Esophagus mucosa (tissue), 1 donor: ENCODE data around the gene LPCAT3. TPM values are rescaled to one million over a fixed set of nuclear protein-coding genes. Genes with fewer than 3 reads are reported as not detected.

Source experiments
- ATAC-seq: fragments of 200-7000 bp; cut with Tn5 transposase; one replicate; pipeline ENCODE4 v1.9.1; 2020
- total RNA-seq: library from RNA; stranded (reverse); gene quantifications from one replicate; pipeline ENCODE4 v1.2.4, GENCODE V29; 2023
- donor health status: DM: yes; HTN: yes; CAD: no.

The LPCAT3 gene
- total RNA-seq, 1 donor from 2014 or later: 40.3 TPM

DNA sequence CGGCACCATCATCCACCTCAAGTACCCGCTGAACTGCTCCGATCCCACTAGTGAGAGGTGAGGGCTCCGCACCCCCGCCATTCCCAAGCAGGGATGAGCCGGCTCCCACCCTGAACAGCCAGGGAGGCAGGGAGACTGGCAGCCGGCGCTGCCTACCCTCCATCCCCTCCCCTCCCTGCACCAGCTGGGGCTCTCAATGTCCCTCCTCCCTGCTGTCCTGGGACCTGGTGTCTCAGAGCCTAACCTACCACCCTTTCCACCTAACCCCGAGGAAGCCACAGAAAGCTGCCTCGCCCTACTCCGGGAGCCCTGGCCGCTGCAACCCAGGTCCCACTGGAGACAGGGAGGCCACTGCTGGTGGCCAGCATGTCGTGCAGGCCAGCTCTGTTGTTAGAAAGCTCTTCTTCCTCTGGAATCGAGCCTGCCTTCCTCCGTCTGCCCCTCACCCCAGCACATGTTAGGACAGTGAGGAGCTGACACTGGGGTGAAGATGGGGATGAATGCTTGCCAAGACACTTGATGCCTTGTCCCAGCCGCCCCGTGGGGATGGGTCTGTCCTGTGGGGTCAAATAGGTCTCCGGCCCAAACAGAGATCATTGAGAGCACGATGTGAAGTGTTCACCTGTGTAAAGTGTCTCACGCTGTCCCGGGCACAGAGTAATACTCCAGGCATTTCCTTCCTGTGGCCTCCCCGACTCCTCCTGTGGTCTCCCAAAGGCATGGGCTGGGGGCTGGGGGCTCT, 66.0 kb downstream of the LPCAT3 start:
- ATAC-seq: no peak

DNA sequence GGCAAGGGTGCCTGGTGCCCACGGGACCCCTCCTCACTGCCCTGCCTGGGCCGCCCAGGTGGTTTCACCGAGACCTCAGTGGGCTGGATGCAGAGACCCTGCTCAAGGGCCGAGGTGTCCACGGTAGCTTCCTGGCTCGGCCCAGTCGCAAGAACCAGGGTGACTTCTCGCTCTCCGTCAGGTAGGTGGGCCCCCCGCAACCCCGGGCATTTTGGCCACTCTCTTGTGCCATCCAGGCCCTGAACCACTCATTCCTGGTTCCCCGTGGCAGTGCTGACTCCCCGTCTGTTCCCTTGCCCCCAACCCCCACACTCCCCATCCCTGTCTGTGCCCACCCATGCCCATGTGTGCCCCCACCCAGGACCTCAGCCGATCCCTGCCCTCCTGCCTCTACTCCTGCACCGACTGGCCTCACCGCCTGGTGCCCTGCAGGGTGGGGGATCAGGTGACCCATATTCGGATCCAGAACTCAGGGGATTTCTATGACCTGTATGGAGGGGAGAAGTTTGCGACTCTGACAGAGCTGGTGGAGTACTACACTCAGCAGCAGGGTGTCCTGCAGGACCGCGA, 66.6 kb downstream of the LPCAT3 start:
- ATAC-seq: no peak

DNA sequence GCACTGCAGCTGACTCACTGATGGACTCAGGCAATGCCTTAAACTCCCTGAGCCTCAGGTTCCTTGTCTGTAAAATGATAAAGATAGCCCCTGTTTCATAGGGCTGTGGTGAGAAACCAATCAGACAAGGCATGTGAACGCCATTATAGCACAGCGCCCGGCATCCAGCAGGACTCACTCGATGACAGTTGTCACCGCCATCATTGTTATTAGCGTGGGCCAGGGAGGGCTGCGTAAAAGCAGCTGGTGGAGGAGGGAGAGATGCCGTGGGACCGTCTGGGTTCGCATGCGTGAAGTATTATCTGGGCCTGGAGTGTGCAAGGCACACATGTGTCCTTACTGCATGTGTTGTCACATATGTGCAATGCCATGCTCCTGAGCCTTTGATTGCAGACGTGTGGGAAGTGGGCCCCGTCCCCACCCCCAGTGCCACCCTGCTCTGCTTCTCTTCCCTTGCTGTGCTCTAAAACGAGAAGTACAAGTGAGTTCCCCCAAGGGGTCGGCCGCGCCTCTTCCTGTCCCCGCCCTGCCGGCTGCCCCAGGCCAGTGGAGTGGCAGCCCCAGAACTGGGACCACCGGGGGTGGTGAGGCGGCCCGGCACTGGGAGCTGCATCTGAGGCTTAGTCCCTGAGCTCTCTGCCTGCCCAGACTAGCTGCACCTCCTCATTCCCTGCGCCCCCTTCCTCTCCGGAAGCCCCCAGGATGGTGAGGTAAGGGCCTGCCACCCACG, 67.3 kb downstream of the LPCAT3 start, which contains the start of gene PTPN6:
TSS of gene PTPN6 (plus strand) at position 546 of the 730 bp plus-strand sequence. CDS start at position 703, 157 bp downstream.
- no peak for ATAC-seq

DNA sequence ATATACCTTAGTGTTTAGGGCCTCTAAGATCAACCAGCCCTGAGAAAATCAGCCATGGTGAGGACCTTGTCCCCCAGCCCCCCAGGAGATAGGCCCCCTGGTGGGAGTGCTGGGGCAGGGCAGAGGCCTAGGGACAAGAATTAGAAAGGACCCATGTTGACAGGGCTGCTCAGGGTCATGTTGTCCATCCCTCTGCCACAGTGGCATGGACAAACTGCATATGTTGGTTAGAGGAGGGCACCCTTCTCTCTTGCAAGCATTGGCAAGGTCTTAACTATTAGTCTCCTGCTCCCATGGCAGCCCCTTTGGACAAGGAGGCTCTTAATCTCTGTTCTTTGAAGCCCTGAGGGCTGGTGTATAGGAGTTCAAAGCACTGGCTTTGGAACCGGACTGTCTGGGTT, 67.9 kb downstream of the LPCAT3 start:
- ATAC-seq: no peak

DNA sequence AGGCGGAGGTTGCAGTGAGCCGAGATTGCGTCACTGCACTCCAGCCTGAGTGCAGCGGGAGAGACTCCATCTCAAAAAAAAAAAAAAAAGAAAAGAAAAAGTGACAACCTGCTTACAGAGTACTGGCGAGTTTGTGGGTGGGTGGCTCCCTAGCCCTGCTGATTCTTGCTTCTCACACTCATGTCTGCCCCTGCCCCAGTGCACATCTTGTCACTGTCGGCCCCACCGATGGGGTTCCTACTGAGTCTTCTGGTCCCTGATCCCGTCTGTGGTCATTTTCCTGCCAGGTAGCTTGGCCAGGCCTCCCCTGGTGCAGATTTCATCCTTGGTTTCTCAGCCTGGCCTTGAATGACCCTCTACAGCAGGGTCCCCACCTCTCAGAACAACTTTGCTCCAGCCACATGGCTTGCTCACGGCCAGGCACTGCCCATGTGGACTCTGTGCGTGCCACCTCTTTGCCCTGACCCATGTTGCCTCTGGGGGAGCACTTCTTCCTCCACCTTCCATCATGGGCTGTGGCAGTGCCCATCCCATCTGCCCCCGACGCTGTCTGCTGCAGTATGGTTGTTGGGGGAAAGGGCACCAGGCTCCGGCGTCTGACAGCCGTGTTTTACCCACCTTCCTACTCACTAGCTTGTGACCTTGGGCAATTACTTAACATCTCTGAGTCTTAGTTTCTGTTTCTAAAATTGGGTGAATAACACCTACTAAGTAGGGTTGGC, 69.2 kb downstream of the LPCAT3 start:
- ATAC-seq: no peak

DNA sequence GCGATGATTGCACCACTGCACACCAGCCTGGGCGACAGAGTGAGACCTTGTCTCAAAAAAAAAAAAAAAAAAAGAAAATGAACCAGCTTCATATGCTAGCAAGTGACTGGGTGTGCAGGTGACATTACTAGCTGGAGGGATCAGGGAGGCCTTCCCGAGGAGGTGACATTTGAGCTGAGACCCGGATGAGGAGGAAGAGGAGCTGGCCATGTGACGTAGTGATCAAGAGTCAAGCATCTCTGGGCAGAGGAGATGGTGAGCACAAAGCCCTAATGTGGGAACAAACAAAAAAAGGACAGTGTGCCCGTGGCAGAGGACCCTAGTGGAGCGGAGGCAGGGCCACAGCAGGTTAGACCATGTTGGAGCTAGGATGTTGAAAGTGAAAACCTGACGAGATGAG, 70.7 kb downstream of the LPCAT3 start:
- no peak for ATAC-seq

DNA sequence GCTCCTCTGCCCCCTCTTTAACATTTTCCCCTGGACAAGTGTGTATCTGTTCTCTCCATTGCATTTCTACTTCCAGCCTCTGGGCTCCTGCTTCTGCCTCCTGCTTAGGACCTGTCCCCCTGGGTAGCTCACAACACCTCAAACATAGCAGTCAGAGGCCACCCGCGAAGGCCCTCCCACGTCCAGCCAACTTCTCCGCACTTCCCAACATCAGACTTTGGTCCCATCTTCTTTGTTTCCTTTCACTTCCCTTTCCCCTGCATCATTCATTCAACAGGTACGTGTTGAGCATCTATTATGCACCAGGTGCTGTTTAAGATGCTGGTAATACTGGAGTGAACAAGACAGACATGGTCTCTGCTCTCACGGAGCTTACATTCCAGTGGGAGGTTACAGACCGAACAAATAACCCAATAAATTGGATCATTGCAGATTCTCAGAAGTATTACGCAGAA, 71.3 kb downstream of the LPCAT3 start:
- no peak for ATAC-seq

DNA sequence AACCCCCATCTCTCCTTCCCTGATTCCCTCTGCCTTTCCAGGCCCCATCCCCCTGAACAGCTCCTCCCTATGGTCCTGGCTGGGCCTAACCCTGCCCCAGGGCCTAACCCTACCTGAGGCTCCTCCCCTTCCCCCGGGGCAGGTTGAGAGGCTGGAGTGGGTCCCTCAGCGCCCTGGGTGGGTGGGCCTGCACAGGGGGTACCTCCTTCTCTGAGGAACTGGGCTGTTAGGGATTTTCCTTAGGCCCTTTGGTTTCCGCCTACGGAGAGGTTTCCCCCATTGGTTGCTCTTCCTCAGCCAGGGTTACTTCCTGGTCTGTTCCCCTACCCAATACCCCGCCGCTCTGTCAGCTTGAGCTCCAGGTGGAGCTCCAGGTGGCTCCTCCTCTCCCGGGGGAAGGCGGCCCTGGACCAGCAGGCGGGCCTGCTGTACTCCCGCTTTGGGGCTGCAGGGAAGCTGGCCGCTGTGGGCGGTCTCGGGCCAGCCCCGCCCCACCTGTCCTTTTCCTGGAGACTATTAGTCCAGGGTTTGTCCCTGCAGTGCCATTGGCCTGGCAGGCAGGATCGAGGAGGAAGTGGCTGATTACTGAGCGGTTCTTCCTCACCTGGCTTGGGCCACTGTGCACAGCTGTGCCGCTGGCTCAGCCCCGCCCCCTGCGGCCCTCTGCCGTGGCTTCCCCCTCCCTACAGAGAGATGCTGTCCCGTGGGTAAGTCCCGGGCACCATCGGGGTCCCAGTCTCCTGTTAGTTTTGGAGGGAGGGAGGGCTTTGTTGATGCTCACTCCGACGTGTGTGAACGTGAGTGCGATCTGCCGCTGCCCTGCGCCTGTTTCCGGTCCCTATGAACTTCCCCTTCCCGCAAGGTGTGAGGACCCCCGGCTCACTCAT, 72.0 kb downstream of the LPCAT3 start:
- peak; percentile 81 for ATAC-seq

DNA sequence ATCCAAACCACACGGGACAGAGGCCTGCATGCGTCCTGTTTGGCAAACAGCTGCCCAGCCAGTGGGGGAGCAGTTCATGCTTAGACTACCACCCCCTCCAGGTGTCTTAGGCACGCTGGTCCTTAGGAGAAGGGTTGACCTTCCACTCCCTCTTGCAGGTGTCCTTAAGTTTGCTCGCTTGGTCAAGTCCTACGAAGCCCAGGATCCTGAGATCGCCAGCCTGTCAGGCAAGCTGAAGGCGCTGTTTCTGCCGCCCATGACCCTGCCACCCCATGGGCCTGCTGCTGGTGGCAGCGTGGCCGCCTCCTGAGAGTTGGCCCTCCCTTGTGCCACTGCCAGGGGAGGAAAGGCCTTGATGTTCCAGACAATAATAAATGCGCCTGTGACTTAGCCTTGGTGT, 72.7 kb downstream of the LPCAT3 start:
- no peak for ATAC-seq

DNA sequence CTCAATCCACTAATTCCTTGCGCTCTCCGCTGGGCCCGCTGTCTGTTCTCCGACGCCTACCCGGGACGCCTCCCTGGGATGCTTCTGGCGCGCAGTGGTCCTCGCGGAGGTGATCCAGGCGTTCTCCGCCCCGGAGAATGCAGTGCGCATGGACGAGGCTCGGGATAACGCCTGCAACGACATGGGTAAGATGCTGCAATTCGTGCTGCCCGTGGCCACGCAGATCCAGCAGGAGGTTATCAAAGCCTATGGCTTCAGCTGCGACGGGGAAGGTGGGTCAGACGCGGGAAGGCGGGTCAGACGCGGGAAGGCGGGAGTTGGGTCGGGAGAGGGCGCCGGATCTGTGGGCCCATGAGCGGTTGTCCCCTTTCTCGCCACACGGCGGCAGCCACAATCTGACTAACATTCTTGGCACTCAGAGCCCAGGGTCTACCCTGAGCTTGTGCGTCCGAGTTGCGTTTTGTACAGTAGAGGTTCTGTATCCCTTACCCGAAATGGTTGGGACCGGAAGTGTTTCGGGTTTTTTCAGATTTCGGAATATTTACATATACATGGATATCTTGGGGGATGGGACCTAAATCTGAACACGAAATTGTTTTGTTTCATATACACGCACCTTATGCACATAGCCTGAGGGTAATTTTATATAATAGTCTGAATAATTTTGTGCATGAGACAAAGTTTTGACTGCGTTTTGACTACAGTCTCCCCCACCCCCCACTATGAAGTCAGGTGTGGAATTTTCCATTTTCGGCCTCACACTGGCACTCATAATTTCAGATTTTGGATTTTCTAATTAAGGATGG, 73.7 kb downstream of the LPCAT3 start:
- ATAC-seq: peak; percentile 60

DNA sequence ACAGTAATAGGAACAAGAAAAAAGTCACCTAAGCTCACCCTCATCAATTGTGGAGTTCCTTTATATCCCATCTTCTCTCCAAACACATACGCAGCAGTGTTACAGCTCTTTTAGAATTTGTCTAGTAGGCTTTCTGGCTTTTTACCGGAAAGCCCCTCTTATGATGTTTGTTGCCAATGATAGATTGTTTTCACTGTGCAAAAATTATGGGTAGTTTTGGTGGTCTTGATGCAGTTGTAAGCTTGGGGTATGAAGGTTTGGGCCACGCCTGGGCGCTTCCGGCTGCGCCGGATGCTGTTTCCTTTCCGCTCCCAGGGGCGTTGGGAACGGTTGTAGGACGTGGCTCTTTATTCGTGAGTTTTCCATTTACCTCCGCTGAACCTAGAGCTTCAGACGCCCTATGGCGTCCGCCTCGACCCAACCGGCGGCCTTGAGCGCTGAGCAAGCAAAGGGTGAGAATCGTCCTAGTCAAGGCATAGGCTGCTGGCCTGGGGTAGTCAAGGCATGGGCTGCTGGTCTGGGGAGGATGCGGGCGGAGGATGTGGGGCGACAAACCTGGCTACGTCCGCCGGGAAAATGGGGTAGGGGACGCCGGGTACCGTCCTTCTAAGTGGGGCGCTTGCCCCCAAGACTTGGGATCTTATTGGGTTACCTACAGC, 74.4 kb downstream of the LPCAT3 start, which contains the start of the genes C12orf57 and RNU7-1:
TSS of gene C12orf57 (plus strand) at position 301 of the 659 bp plus-strand sequence. CDS start at position 401, 100 bp downstream.
TSS of gene RNU7-1 (plus strand) at position 95 of the 659 bp plus-strand sequence.
- ATAC-seq: peak; percentile 54

DNA sequence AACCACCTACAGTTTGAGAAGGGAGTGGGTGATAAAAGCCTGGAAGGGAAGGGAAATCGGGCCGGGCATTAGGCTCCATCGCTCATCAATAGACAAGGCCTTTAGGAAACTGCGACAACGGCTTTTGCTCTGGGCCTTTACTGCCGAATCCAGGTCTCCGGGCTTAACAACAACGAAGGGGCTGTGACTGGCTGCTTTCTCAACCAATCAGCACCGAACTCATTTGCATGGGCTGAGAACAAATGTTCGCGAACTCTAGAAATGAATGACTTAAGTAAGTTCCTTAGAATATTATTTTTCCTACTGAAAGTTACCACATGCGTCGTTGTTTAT, 74.9 kb downstream of the LPCAT3 start:
- peak; percentile 42 for ATAC-seq

DNA sequence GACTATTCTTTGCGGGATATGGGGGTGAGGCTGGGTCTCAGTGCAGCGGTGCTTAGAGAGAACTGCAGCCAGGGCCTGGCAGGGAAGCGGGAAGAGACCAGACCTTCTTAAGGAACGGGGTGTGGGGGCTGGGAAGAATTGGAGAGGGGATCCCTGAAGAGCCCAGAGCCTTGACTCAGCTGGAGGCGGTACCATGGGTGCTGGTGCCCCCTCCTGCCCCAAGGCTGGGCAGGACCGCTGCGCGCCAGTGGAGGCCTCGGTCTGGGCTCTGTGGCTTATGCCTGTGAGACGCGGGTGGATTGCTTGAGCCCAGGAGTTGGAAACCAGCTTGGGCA, 76.0 kb downstream of the LPCAT3 start:
- no peak for ATAC-seq

DNA sequence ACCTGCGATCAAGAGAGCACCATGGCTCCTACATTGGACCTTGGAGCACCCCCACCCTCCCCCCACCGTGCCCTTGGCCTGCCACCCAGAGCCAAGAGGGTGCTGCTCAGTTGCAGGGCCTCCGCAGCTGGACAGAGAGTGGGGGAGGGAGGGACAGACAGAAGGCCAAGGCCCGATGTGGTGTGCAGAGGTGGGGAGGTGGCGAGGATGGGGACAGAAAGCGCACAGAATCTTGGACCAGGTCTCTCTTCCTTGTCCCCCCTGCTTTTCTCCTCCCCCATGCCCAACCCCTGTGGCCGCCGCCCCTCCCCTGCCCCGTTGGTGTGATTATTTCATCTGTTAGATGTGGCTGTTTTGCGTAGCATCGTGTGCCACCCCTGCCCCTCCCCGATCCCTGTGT, 76.5 kb downstream of the LPCAT3 start:
- no peak for ATAC-seq

DNA sequence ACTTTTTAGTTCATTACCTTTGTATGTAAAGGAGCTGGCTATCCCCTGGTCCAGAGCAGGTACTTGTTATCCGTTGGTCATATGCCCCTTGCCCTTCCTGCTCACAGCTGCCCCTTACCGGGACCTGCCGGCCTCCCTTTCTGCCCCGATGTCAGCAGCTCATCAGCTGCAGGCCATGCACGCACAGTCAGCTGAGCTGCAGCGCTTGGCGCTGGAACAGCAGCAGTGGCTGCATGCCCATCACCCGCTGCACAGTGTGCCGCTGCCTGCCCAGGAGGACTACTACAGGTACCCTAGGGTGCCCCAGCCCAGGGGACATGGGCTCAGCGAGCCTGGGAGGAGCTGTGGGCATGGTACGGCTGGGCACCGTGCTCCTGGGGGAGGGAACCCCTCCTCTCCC, 77.0 kb downstream of the LPCAT3 start:
- no peak for ATAC-seq

DNA sequence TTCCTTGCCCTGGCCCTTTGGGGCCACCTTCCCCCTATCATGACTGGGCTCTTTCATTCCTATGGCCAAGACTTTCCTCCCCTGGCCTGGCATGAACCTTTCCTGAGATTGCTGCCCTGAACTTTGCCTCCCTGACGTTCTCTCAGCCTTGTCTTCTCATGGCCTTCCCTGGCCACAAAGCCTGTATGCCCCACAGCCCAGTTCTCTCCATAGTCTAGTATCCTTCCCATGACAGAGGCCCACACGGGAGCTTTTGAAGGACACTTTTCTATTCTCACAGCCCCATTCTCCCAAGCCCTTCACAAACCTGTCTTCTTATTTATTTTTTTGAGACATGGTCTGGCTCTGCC, 79.1 kb downstream of the LPCAT3 start:
- no peak for ATAC-seq

DNA sequence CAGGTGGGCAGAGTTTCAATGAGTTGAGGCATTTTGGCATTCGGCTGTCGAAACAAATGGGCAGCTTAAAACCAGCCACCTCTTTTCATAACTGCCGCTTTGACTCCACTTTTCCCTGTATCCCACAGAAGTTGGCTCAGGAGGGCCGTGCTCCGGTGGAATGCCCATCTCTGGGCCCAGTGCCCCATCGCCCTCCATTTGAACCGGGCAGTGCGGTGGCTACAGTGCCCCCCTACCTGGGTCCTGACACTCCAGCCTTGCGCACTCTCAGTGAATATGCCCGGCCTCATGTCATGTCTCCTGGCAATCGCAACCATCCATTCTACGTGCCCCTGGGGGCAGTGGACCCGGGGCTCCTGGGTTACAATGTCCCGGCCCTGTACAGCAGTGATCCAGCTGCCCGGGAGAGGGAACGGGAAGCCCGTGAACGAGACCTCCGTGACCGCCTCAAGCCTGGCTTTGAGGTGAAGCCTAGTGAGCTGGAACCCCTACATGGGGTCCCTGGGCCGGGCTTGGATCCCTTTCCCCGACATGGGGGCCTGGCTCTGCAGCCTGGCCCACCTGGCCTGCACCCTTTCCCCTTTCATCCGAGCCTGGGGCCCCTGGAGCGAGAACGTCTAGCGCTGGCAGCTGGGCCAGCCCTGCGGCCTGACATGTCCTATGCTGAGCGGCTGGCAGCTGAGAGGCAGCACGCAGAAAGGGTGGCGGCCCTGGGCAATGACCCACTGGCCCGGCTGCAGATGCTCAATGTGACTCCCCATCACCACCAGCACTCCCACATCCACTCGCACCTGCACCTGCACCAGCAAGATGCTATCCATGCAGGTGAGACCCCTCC, 79.7 kb downstream of the LPCAT3 start:
- ATAC-seq: no peak

DNA sequence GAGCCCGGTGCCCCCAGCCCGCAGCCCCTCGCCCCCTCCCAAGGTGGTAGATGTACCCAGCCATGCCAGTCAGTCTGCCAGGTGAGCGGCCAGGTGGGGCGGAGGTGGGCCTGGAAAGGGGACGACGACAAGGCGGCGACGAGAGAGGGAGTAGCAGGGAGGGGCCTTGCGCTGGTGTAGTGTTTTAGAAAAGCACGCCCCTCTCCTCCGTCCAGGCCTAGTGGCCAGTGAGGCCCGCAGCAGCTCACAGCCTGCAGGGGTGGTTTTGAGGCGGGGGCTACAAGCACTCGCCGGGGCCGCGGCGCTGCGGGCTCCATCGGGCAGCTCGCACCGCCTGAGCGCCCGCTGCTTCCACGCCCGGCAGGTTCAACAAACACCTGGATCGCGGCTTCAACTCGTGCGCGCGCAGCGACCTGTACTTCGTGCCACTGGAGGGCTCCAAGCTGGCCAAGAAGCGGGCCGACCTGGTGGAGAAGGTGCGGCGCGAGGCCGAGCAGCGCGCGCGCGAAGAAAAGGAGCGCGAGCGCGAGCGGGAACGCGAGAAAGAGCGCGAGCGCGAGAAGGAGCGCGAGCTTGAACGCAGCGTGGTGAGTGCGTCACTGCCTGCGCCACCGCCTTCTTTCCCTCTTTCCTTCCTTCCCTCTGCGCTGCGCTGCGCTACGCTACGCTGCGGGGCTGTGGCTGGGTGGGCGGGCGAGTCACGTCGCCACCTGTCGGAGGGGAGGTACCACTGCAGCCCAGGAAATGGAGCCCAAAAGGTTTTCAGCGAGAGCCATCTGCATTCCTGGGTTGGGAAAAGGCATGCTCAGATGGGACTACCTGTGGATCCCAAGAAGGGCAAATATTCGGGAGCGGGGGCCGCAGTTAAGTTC, 80.6 kb downstream of the LPCAT3 start:
- ATAC-seq: peak; percentile 92
